Neural progenitor cell (in vitro differentiated cells): Measurements from ENCODE around the gene TMPRSS13. TPM values are rescaled to one million over a fixed set of nuclear protein-coding genes. Genes with fewer than 3 reads are reported as not detected.

Experiments
- DNase-seq: peaks from one replicate; pipeline ENCODE4 v3.0.0-alpha.2; 2016; ENCODE audit warnings: low spot score
- H2AFZ ChIP-seq: fragments of 200-600 bp; sonication (generic); replicated peaks from 2 replicates; pipeline ENCODE4 v1.6.1; 2016; ENCODE audit warnings: antibody characterized with exemption
- H3F3A ChIP-seq: fragments of 200-600 bp; sonication (generic); 2 replicates; pipeline ENCODE4 v1.6.1; 2016; ENCODE audit warnings: antibody characterized with exemption, low read depth
- H3K27ac ChIP-seq: fragments of 200-600 bp; sonication (generic); 2 replicates; pipeline ENCODE4 v1.5.1; 2016; ENCODE audit warnings: mild to moderate bottlenecking
- H3K27me3 ChIP-seq: fragments of 200-600 bp; sonication (generic); 2 replicates; pipeline ENCODE4 v1.6.1; 2016; ENCODE audit warnings: mild to moderate bottlenecking, moderate library complexity
- H3K36me3 ChIP-seq: fragments of 200-600 bp; sonication (generic); 2 replicates; pipeline ENCODE4 v1.5.1; 2016
- H3K4me1 ChIP-seq: fragments of 200-600 bp; sonication (generic); 2 replicates; pipeline ENCODE4 v1.6.1; 2016; ENCODE audit warnings: mixed run types
- H3K4me2 ChIP-seq: fragments of 200-600 bp; sonication (generic); 2 replicates; pipeline ENCODE4 v1.6.1; 2016
- H3K4me3 ChIP-seq: fragments of 200-600 bp; sonication (generic); 2 replicates; pipeline ENCODE4 v1.5.1; 2016
- H3K79me2 ChIP-seq: fragments of 200-600 bp; sonication (generic); 2 replicates; pipeline ENCODE4 v1.6.1; 2016; ENCODE audit warnings: low read depth
- H3K9ac ChIP-seq: fragments of 200-600 bp; sonication (generic); 2 replicates; pipeline ENCODE4 v1.6.1; 2016
- H3K9me3 ChIP-seq: fragments of 200-600 bp; sonication (generic); 2 replicates; pipeline ENCODE4 v1.5.1; 2016; ENCODE audit warnings: low read depth
- H4K20me1 ChIP-seq: fragments of 200-600 bp; sonication (generic); 2 replicates; pipeline ENCODE4 v1.6.1; 2016; ENCODE audit warnings: low read depth
- H3K27ac Mint-ChIP-seq: 3 replicates; pipeline ENCODE4 v1.8.0; 2021; ENCODE audit warnings: mixed read lengths
- H3K27me3 Mint-ChIP-seq: 2 replicates; pipeline ENCODE4 v1.8.0; 2022; ENCODE audit warnings: low read depth, mild to moderate bottlenecking, inconsistent platforms, moderate library complexity, mixed read lengths; ENCODE audit not compliant: insufficient read depth
- H3K36me3 Mint-ChIP-seq: 3 replicates; pipeline ENCODE4 v1.8.0; 2021; ENCODE audit warnings: mixed read lengths
- H3K4me1 Mint-ChIP-seq: 3 replicates; pipeline ENCODE4 v1.8.0; 2021; ENCODE audit warnings: mixed read lengths
- H3K4me3 Mint-ChIP-seq: 3 replicates; pipeline ENCODE4 v1.8.0; 2021; ENCODE audit warnings: mild to moderate bottlenecking, moderate library complexity, mixed read lengths
- H3K9me3 Mint-ChIP-seq: 3 replicates; pipeline ENCODE4 v1.8.0; 2020; ENCODE audit warnings: mixed read lengths
- CTCF ChIP-seq: fragments of 200-600 bp; sonication (generic); IDR thresholded peaks from 2 replicates; pipeline ENCODE4 v1.5.1; 2017; ENCODE audit warnings: antibody characterized with exemption, mild to moderate bottlenecking
- EZH2 ChIP-seq: fragments of 200-600 bp; sonication (generic); IDR thresholded peaks from 2 replicates; pipeline ENCODE4 v1.6.1; 2017; ENCODE audit warnings: antibody characterized with exemption, mild to moderate bottlenecking, moderate library complexity
- EZH2phosphoT487 ChIP-seq: fragments of 200-600 bp; sonication (generic); IDR thresholded peaks from 2 replicates; pipeline ENCODE4 v1.6.1; 2017; ENCODE audit warnings: antibody characterized with exemption
- total RNA-seq: library from RNA; depleted of rRNA; stranded (reverse); fragments of >200 nt; gene quantifications from 2 replicates; pipeline ENCODE4 v1.2.3, GENCODE V29; 2015; ENCODE audit warnings: low replicate concordance

TMPRSS13 gene
- total RNA-seq, 1 donor from 2014 or later = not detected

GRCh38 chr11:117933475-117933874, 4.3 kb upstream of the TMPRSS13 start:
- Mint-ChIP-seq H3K4me3 (no peak overlapping the region), H3K9me3 (no peaks in the 10 kb centered on the region), H3K27ac (peak overlapping the region; percentile 67), H3K27me3 (peaks cover 9% of the 10 kb centered on the region), H3K4me1 (peaks cover 45% of the 10 kb centered on the region), H3K36me3 (no peaks in the 10 kb centered on the region)
- Histone ChIP-seq H2AFZ (no peak overlapping the region), H3K27me3 (no peaks in the 10 kb centered on the region), H3K36me3 (no peaks in the 10 kb centered on the region), H3K9me3 (no peaks in the 10 kb centered on the region), H3K4me2 (no peak overlapping the region), H3K9ac (no peak overlapping the region), H3K27ac (no peak overlapping the region), H3K4me3 (no peak overlapping the region), H4K20me1 (no peaks in the 10 kb centered on the region), H3F3A (no peaks in the 10 kb centered on the region), H3K4me1 (no peaks in the 10 kb centered on the region), H3K79me2 (no peaks in the 10 kb centered on the region)
- TF ChIP-seq EZH2 = no peak
- no peak for TF ChIP-seq CTCF
- TF ChIP-seq EZH2phosphoT487 = no peak
- DNase-seq = no peak

- Mint-ChIP-seq H3K27me3 (peaks cover 9% of the 10 kb centered on the region), H3K4me1 (peaks cover 47% of the 10 kb centered on the region), H3K4me3 (no peak overlapping the region), H3K27ac (no peak overlapping the region), H3K36me3 (no peaks in the 10 kb centered on the region), H3K9me3 (no peaks in the 10 kb centered on the region)
- Histone ChIP-seq H3K9me3 (no peaks in the 10 kb centered on the region), H3F3A (no peaks in the 10 kb centered on the region), H3K9ac (no peak overlapping the region), H3K27me3 (no peaks in the 10 kb centered on the region), H3K4me1 (no peaks in the 10 kb centered on the region), H3K79me2 (no peaks in the 10 kb centered on the region), H2AFZ (no peak overlapping the region), H3K36me3 (no peaks in the 10 kb centered on the region), H3K27ac (no peak overlapping the region), H3K4me3 (no peak overlapping the region), H3K4me2 (no peak overlapping the region), H4K20me1 (no peaks in the 10 kb centered on the region)
- DNase-seq = no peak
- TF ChIP-seq EZH2phosphoT487 (no peak), CTCF (no peak), EZH2 (no peak)
These were observed 3.7 kb upstream of the TMPRSS13 start for GRCh38 chr11:117932947-117933346.

- H3K4me1 ChIP-seq = no peaks in the 10 kb centered on the region
- no peaks in the 10 kb centered on the region for H3K79me2 ChIP-seq
- H3F3A ChIP-seq = no peaks in the 10 kb centered on the region
- H3K27me3 ChIP-seq = no peaks in the 10 kb centered on the region
- H3K27ac Mint-ChIP-seq = peak overlapping the region; percentile 92
- H3K4me2 ChIP-seq = no peak overlapping the region
- H3K9me3 ChIP-seq = no peaks in the 10 kb centered on the region
- no peak overlapping the region for H2AFZ ChIP-seq
- H3K27ac ChIP-seq = no peak overlapping the region
- H4K20me1 ChIP-seq = no peaks in the 10 kb centered on the region
- H3K4me1 Mint-ChIP-seq = peaks cover 47% of the 10 kb centered on the region
- peak overlapping the region; percentile 33 for H3K4me3 Mint-ChIP-seq
- DNase-seq = no peak
- no peak for TF ChIP-seq CTCF
- no peak for TF ChIP-seq EZH2phosphoT487
- TF ChIP-seq EZH2 = no peak
- H3K36me3 ChIP-seq = no peaks in the 10 kb centered on the region
- no peak overlapping the region for H3K4me3 ChIP-seq
- H3K9me3 Mint-ChIP-seq = no peaks in the 10 kb centered on the region
- H3K9ac ChIP-seq = no peak overlapping the region
- no peaks in the 10 kb centered on the region for H3K36me3 Mint-ChIP-seq
- H3K27me3 Mint-ChIP-seq = peaks cover 9% of the 10 kb centered on the region
These were observed 3.2 kb upstream of the TMPRSS13 start for GRCh38 chr11:117932426-117932825.

GRCh38 chr11:117931971-117932370, 2.8 kb upstream of the TMPRSS13 start:
- Mint-ChIP-seq H3K36me3 (no peaks in the 10 kb centered on the region), H3K4me3 (peak overlapping the region; percentile 33), H3K27ac (peak overlapping the region; percentile 92), H3K9me3 (no peaks in the 10 kb centered on the region), H3K27me3 (peaks cover 9% of the 10 kb centered on the region), H3K4me1 (peaks cover 44% of the 10 kb centered on the region)
- no peaks in the 10 kb centered on the region for H3K79me2 ChIP-seq
- no peak overlapping the region for H3K9ac ChIP-seq
- H3K9me3 ChIP-seq = no peaks in the 10 kb centered on the region
- H3K27me3 ChIP-seq = no peaks in the 10 kb centered on the region
- no peak overlapping the region for H3K4me2 ChIP-seq
- no peaks in the 10 kb centered on the region for H3K4me1 ChIP-seq
- H3K4me3 ChIP-seq = no peak overlapping the region
- DNase-seq = no peak
- no peak overlapping the region for H2AFZ ChIP-seq
- no peaks in the 10 kb centered on the region for H4K20me1 ChIP-seq
- no peak for TF ChIP-seq EZH2phosphoT487
- no peak for TF ChIP-seq CTCF
- TF ChIP-seq EZH2 = no peak
- H3F3A ChIP-seq = no peaks in the 10 kb centered on the region
- H3K36me3 ChIP-seq = no peaks in the 10 kb centered on the region
- no peak overlapping the region for H3K27ac ChIP-seq
